Body of pancreas (tissue), 4 donors: ENCODE results near the gene HERC2.

Experiments
- POLR2A ChIP-seq, 3 donors: fragments of 450-650 bp; IDR thresholded peaks; one replicate each; pipeline ENCODE4 v1.6.1; 2016; ENCODE audit warnings: antibody characterized with exemption in 3 of 3, mild to moderate bottlenecking in 2 of 3
- TF ChIP-seq, protein P1 (sequence below), 7 experiments: fragments of 450-650 bp in 4 of 7; fragments of 200-600 bp in 3 of 7; sonication (generic) in 3 of 7; IDR thresholded peaks; one replicate each; pipeline ENCODE4 v1.5.1; 2016 to 2019; ENCODE audit warnings: antibody characterized with exemption in 7 of 7

DNA sequence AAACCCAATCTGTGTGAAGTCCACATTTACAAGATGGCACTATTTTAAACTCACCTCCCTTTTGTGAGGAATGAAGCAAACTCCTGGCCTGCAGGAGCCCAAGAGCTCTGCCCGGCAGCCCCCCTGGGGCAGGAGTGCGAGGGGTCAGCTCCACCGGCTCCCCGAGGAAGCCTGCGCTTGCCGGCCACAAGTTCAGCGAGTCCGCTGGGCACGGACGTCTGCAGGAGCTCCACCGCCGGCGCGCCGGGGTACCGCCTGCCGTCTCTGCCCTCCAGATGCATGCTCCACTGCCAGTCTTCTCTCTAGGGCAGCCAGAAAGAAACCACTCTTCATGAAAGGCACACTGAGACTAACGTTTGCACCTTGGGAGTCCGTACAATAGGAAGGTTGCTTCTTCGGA lies 240.4 kb downstream of the HERC2 start:
- TF ChIP-seq, protein P1, sequence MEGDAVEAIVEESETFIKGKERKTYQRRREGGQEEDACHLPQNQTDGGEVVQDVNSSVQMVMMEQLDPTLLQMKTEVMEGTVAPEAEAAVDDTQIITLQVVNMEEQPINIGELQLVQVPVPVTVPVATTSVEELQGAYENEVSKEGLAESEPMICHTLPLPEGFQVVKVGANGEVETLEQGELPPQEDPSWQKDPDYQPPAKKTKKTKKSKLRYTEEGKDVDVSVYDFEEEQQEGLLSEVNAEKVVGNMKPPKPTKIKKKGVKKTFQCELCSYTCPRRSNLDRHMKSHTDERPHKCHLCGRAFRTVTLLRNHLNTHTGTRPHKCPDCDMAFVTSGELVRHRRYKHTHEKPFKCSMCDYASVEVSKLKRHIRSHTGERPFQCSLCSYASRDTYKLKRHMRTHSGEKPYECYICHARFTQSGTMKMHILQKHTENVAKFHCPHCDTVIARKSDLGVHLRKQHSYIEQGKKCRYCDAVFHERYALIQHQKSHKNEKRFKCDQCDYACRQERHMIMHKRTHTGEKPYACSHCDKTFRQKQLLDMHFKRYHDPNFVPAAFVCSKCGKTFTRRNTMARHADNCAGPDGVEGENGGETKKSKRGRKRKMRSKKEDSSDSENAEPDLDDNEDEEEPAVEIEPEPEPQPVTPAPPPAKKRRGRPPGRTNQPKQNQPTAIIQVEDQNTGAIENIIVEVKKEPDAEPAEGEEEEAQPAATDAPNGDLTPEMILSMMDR (IDR thresholded peaks at IDR 0.05): no peak
- no peak for TF ChIP-seq POLR2A (IDR thresholded peaks at IDR 0.05)
